ENCODE measurements around the gene ARHGAP10.

DNA sequence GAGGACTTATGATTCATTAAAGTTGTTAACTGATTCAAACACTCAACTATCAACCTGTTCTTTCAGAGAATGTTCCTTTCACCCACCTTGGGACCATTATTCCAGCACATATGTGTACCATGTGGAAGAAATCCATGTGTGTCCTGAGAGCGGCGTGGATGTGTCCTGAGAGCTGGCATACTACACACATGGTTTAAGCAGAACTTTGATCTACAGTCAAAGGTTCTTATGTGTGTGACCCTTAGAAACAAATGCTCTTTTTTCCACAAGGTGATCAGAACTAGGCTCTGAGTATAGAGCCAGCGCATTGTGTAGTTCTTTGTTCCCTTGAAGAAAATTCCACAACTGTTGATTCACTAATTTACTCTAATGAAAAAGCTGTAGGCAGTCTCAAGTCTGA lies 378.3 kb downstream of the ARHGAP10 start:
- TF ChIP-seq EZH2 (IDR thresholded peaks at IDR 0.05; ENCODE audit: borderline replicate concordance, insufficient read depth, low read depth, low read length, poor library complexity, severe bottlenecking) (no peak), CTCF (IDR thresholded peaks at IDR 0.05) (no peak)

All from B cell (primary cell).